Keratinocyte (primary cell): Measurements from ENCODE around the gene FASTKD1. TPM values are rescaled to one million over a fixed set of nuclear protein-coding genes. Genes with fewer than 3 reads are reported as not detected.
"Not testable (repeated sequence)": the region's sequence is repeated elsewhere in the genome, so short reads cannot be mapped to it uniquely, and the experiment has no call there.

Source experiments
- DNase-seq: peaks from one replicate; pipeline ENCODE4 v3.0.0-alpha.2; 2011; ENCODE audit warnings: low read depth, missing footprints, low spot score
- FAIRE-seq: peaks from 2 replicates; lab custom pipeline; 2011; peaks lifted over from hg19 to GRCh38; lab: Jason Lieb, UNC
- H2AFZ ChIP-seq: 2 replicates; pipeline ENCODE4 v1.6.0; 2012; ENCODE audit warnings: low read length, control low read depth, inconsistent platforms; ENCODE audit not compliant: control insufficient read depth
- H3K27ac ChIP-seq: 2 replicates; pipeline ENCODE4 v1.5.1; 2011; ENCODE audit warnings: low read length; ENCODE audit not compliant: control insufficient read depth, insufficient read depth
- H3K27me3 ChIP-seq: 3 replicates; pipeline ENCODE4 v1.6.0; 2011; ENCODE audit warnings: low read length; ENCODE audit not compliant: control insufficient read depth, insufficient read depth; ENCODE audit errors: extremely low read depth
- H3K36me3 ChIP-seq, 2 experiments: 2 replicates in 1 of 2; 3 replicates in 1 of 2; pipeline ENCODE4 v1.5.1; 2011; ENCODE audit warnings: low read length in 2 of 2, mild to moderate bottlenecking in 1 of 2; ENCODE audit not compliant: control insufficient read depth in 2 of 2, insufficient read depth in 2 of 2; ENCODE audit errors: extremely low read depth in 1 of 2
- H3K4me1 ChIP-seq: 3 replicates; pipeline ENCODE4 v1.5.1; 2011; ENCODE audit warnings: low read length; ENCODE audit not compliant: control insufficient read depth, insufficient read depth; ENCODE audit errors: extremely low read depth
- H3K4me2 ChIP-seq: 3 replicates; pipeline ENCODE4 v1.6.0; 2011; ENCODE audit warnings: low read depth, low read length; ENCODE audit not compliant: control insufficient read depth, insufficient read depth; ENCODE audit errors: extremely low read depth
- H3K4me3 ChIP-seq, 3 experiments: fragments of 200-600 bp in 1 of 3; sonication (generic) in 1 of 3; 2 replicates in 2 of 3; 3 replicates in 1 of 3; pipeline ENCODE4 v1.5.1; 2011 to 2016; ENCODE audit warnings: low read length in 3 of 3, mild to moderate bottlenecking in 3 of 3, control low read depth in 2 of 3, inconsistent platforms in 1 of 3, low read depth in 1 of 3, mixed read lengths in 1 of 3, mixed run types in 1 of 3, moderate library complexity in 1 of 3; ENCODE audit not compliant: control insufficient read depth in 2 of 3, insufficient read depth in 2 of 3; ENCODE audit errors: extremely low read depth in 1 of 3
- H3K79me2 ChIP-seq: 2 replicates; pipeline ENCODE4 v1.6.0; 2012; ENCODE audit warnings: low read length; ENCODE audit not compliant: control insufficient read depth, insufficient read depth
- H3K9ac ChIP-seq: 3 replicates; pipeline ENCODE4 v1.6.0; 2011; ENCODE audit warnings: low read length; ENCODE audit not compliant: control insufficient read depth, insufficient read depth; ENCODE audit errors: extremely low read depth
- H3K9me1 ChIP-seq: 3 replicates; pipeline ENCODE4 v1.6.0; 2011; ENCODE audit warnings: low read length; ENCODE audit not compliant: control insufficient read depth, insufficient read depth; ENCODE audit errors: extremely low read depth
- H3K9me3 ChIP-seq: 2 replicates; pipeline ENCODE4 v1.5.1; 2012; ENCODE audit warnings: low read depth, low read length; ENCODE audit not compliant: control insufficient read depth
- H4K20me1 ChIP-seq: 3 replicates; pipeline ENCODE4 v1.6.0; 2011; ENCODE audit warnings: low read length; ENCODE audit not compliant: control insufficient read depth, insufficient read depth; ENCODE audit errors: extremely low read depth
- CTCF ChIP-seq, 3 experiments: IDR thresholded peaks in 1 of 3; conservative IDR thresholded peaks in 1 of 3; optimal IDR thresholded peaks in 1 of 3; 2 replicates in 2 of 3; 3 replicates in 1 of 3; pipeline versions ENCODE3 to v1.5.1; 2011; ENCODE audit warnings: low read length in 3 of 3, mild to moderate bottlenecking in 3 of 3, moderate library complexity in 2 of 3, control low read depth in 1 of 3, inconsistent platforms in 1 of 3; ENCODE audit not compliant: insufficient read depth in 2 of 3; ENCODE audit errors: extremely low read depth in 1 of 3
- EZH2 ChIP-seq: IDR thresholded peaks from one replicate; pipeline ENCODE4 v1.6.1; 2012; ENCODE audit warnings: inconsistent platforms, mild to moderate bottlenecking, low read length, moderate library complexity
- dilution Hi-C: fragments of 300-500 bp; cut with MboI; formaldehyde crosslinking; loops from one replicate; pipeline ENCODE4 v1.7.0; 2020; ENCODE audit warnings: low sequenced_read_pairs; ENCODE audit not compliant: extremely low pct_ligation_motif_present
- polyA plus RNA-seq, 5 experiments: library from polyadenylated mRNA; depleted of rRNA in 3 of 5; stranded (reverse) in 3 of 5; stranded (forward) in 1 of 5; unstranded in 1 of 5; fragments of >200 nt; gene quantifications; 1 replicate in 1 of 5; 2 replicates in 3 of 5; 3 replicates in 1 of 5; pipeline versions ENCODE4 v1.2.1 to v1.2.3, GENCODE V29; 2011 to 2012; ENCODE audit warnings: missing spikeins in 2 of 5, low read depth in 1 of 5, low replicate concordance in 1 of 5

FASTKD1 gene
- polyA plus RNA-seq, 1 donor (not counting 4 experiments of a cell fraction or from before 2014, with no cell fraction given), result 41.7 TPM

GRCh38 chr2:169620509-169620908 lies 46.8 kb upstream of the FASTKD1 start:
- DNase-seq, result no peak
- H3K9ac ChIP-seq, result no peak overlapping the region
- dilution Hi-C loops, result no loop called here
- no peaks in the 10 kb centered on the region for H3K27me3 ChIP-seq
- H3K27ac ChIP-seq, result no peak overlapping the region
- TF ChIP-seq EZH2 (no peak), CTCF (optimal IDR thresholded peaks at IDR 0.05 in 1 of 3, IDR thresholded peaks at IDR 0.05 in 1 of 3, conservative IDR thresholded peaks at IDR 0.05 in 1 of 3; ENCODE audit: extremely low read depth in 1 of 3, insufficient read depth in 2 of 3, low read length in 3 of 3) (no peak)
- no peaks in the 10 kb centered on the region for H4K20me1 ChIP-seq
- no peak overlapping the region for H3K4me3 ChIP-seq
- H3K79me2 ChIP-seq, result peaks cover 2% of the 10 kb centered on the region
- H3K36me3 ChIP-seq, result peaks cover 2 to 10% of the 10 kb centered on the region in 2 experiments
- H3K4me1 ChIP-seq, result no peaks in the 10 kb centered on the region
- no peaks in the 10 kb centered on the region for H3K9me3 ChIP-seq
- FAIRE-seq, result no peak
- no peak overlapping the region for H3K4me2 ChIP-seq
- H3K9me1 ChIP-seq, result no peaks in the 10 kb centered on the region
- no peak overlapping the region for H2AFZ ChIP-seq

GRCh38 chr2:169619946-169620345 lies 46.3 kb upstream of the FASTKD1 start:
- Histone ChIP-seq H2AFZ (no peak overlapping the region), H3K79me2 (peaks cover 2% of the 10 kb centered on the region), H3K9ac (no peak overlapping the region), H4K20me1 (no peaks in the 10 kb centered on the region), H3K9me1 (no peaks in the 10 kb centered on the region), H3K27me3 (no peaks in the 10 kb centered on the region), H3K36me3 (peaks cover 2 to 6% of the 10 kb centered on the region in 2 experiments), H3K27ac (no peak overlapping the region), H3K4me2 (no peak overlapping the region), H3K9me3 (no peaks in the 10 kb centered on the region), H3K4me3 (no peak overlapping the region), H3K4me1 (no peaks in the 10 kb centered on the region)
- no peak for DNase-seq
- no peak for FAIRE-seq
- dilution Hi-C loops, result no loop called here
- TF ChIP-seq EZH2, result no peak
- TF ChIP-seq CTCF (optimal IDR thresholded peaks at IDR 0.05 in 1 of 3, IDR thresholded peaks at IDR 0.05 in 1 of 3, conservative IDR thresholded peaks at IDR 0.05 in 1 of 3; ENCODE audit: extremely low read depth in 1 of 3, insufficient read depth in 2 of 3, low read length in 3 of 3), result no peak

GRCh38 chr2:169615982-169616381 lies 42.3 kb upstream of the FASTKD1 start:
- H3K9ac ChIP-seq, H4K20me1 ChIP-seq, H3K79me2 ChIP-seq, H3K4me1 ChIP-seq, H3K27me3 ChIP-seq, H3K4me2 ChIP-seq, dilution Hi-C loops, FAIRE-seq, H2AFZ ChIP-seq, DNase-seq, H3K9me3 ChIP-seq, H3K36me3 ChIP-seq, H3K27ac ChIP-seq, H3K4me3 ChIP-seq, H3K9me1 ChIP-seq: not testable (repeated sequence)
